WTC11 (cell line): ENCODE measurements around the gene TBX5. TPM values are rescaled to one million over a fixed set of nuclear protein-coding genes. Genes with fewer than 3 reads are reported as not detected.

Experiments used
- ATAC-seq: fragments of 200-7000 bp; cut with Tn5 transposase; 2 replicates; pipeline ENCODE4 v1.10.0; 2021; ENCODE audit warnings: mild to moderate bottlenecking, moderate library complexity
- CTCF ChIA-PET: fragments of 300-600 bp; sonication (Branson Sonifier 250); formaldehyde crosslinking; loops from one replicate; lab custom pipeline; 2021; ENCODE audit warnings: antibody characterized with exemption; lab: Charles Lee
- POLR2A ChIA-PET: fragments of 350-600 bp; sonication (Branson Sonifier 250); formaldehyde crosslinking; loops from one replicate; lab custom pipeline; 2021; ENCODE audit warnings: antibody characterized with exemption; lab: Charles Lee
- DNase-seq: peaks from one replicate; pipeline ENCODE4 v3.0.0; 2021; ENCODE audit warnings: low spot score
- H3K27ac Mint-ChIP-seq: 2 replicates; pipeline ENCODE4 v1.8.0; 2021; ENCODE audit warnings: mixed read lengths
- H3K27me3 Mint-ChIP-seq: 2 replicates; pipeline ENCODE4 v1.8.0; 2021; ENCODE audit warnings: low read depth, mild to moderate bottlenecking, moderate library complexity, mixed read lengths
- H3K36me3 Mint-ChIP-seq: 2 replicates; pipeline ENCODE4 v1.8.0; 2021; ENCODE audit warnings: mixed read lengths
- H3K4me1 Mint-ChIP-seq: 2 replicates; pipeline ENCODE4 v1.8.0; 2022; ENCODE audit warnings: mixed read lengths
- H3K4me3 Mint-ChIP-seq: 2 replicates; pipeline ENCODE4 v1.8.0; 2021; ENCODE audit warnings: mild to moderate bottlenecking, moderate library complexity, mixed read lengths
- H3K9me3 Mint-ChIP-seq: 2 replicates; pipeline ENCODE4 v1.8.0; 2021; ENCODE audit warnings: mixed read lengths
- FOXJ3 ChIP-seq: sonication (generic); formaldehyde crosslinking; IDR thresholded peaks from 2 replicates; pipeline ENCODE4 v1.9.0; 2021; ENCODE audit warnings: missing genetic modification reagents, mild to moderate bottlenecking, borderline replicate concordance
- NFE2L1 ChIP-seq: sonication (generic); formaldehyde crosslinking; IDR thresholded peaks from 2 replicates; pipeline ENCODE4 v1.8.1; 2023; ENCODE audit warnings: missing genetic modification reagents
- RELA ChIP-seq: sonication (generic); formaldehyde crosslinking; IDR thresholded peaks from 2 replicates; pipeline ENCODE4 v1.8.1; 2022; ENCODE audit warnings: missing genetic modification reagents, mild to moderate bottlenecking, borderline replicate concordance
- SMAD3 ChIP-seq: sonication (generic); formaldehyde crosslinking; IDR thresholded peaks from 2 replicates; pipeline ENCODE4 v1.8.0; 2022; ENCODE audit warnings: missing genetic modification reagents, mild to moderate bottlenecking, borderline replicate concordance
- SMAD4 ChIP-seq: sonication (generic); formaldehyde crosslinking; IDR thresholded peaks from 2 replicates; pipeline ENCODE4 v1.8.0; 2022; ENCODE audit warnings: mild to moderate bottlenecking, missing genetic modification reagents
- ZNF219 ChIP-seq: sonication (generic); formaldehyde crosslinking; IDR thresholded peaks from 2 replicates; pipeline ENCODE4 v1.8.0; 2023; ENCODE audit warnings: missing genetic modification reagents, mild to moderate bottlenecking, borderline replicate concordance
- ZNF232 ChIP-seq: sonication (generic); formaldehyde crosslinking; IDR thresholded peaks from 2 replicates; pipeline ENCODE4 v1.8.0; 2022; ENCODE audit warnings: mild to moderate bottlenecking, missing genetic modification reagents
- ZNF317 ChIP-seq: sonication (generic); formaldehyde crosslinking; IDR thresholded peaks from 2 replicates; pipeline ENCODE4 v1.8.1; 2023; ENCODE audit warnings: low read depth, mild to moderate bottlenecking, moderate library complexity, missing genetic modification reagents, borderline replicate concordance
- ZNF671 ChIP-seq: fragments of 250-450 bp; sonication (Bioruptor Pico); IDR thresholded peaks from 2 replicates; pipeline ENCODE4 v1.8.0; 2021; ENCODE audit warnings: mild to moderate bottlenecking
- total RNA-seq: library from RNA; stranded (reverse); gene quantifications from 3 replicates; pipeline ENCODE4 v1.2.3, GENCODE V29; 2021
- TF ChIP-seq, protein P1 (sequence below): sonication (generic); formaldehyde crosslinking; IDR thresholded peaks from 2 replicates; pipeline ENCODE4 v1.8.1; 2023; ENCODE audit warnings: mild to moderate bottlenecking, missing genetic modification reagents, borderline replicate concordance
- TF ChIP-seq, protein P2 (sequence below): sonication (generic); formaldehyde crosslinking; IDR thresholded peaks from 2 replicates; pipeline ENCODE4 v1.8.0; 2022; ENCODE audit warnings: missing genetic modification reagents

TBX5 gene
- total RNA-seq, 1 experiment from 2014 or later = 0.33 TPM

DNA sequence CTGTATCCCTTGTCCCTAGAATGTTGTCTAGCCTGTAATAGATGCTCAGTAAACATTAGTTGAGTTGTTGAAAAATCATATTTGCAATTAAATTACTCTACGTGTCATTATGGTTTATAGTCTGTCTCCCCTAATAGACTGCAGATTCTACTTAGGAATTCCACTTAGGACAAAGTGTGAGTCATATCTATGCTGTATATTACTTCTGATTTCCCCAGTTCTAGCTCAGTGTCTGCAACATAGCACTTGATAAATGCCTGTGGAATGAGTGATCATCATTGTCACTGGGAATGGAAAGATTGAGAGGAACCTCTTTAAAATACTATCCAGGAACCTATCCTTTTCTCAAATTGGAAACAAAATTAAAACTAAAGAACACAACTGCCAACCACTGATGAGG lies 99.3 kb downstream of the TBX5 start:
- TF ChIP-seq ZNF317 (CRISPR knock-in tag) (no peak), SMAD4 (CRISPR knock-in tag) (no peak), NFE2L1 (CRISPR knock-in tag) (no peak), ZNF219 (no peak), FOXJ3 (CRISPR knock-in tag) (no peak), SMAD3 (CRISPR knock-in tag) (no peak)
- ChIA-PET CTCF (interaction anchor here (1.1 to 1.4 kb wide), 2 partner anchors 49 to 202 kb away, joined by 3 to 4 read pairs; no protein-coding TSS in a partner anchor), POLR2A (no interaction called here)
- no peak overlapping the region for H3K4me3 Mint-ChIP-seq
- H3K27ac Mint-ChIP-seq = no peak overlapping the region
- H3K36me3 Mint-ChIP-seq = 0 out of 2 replicates have a peak, but pooled peaks cover 3% of the 10 kb centered on the region
- no peak for DNase-seq
- no peak for ATAC-seq
- H3K4me1 Mint-ChIP-seq = peaks cover 11% of the 10 kb centered on the region
- peaks cover 15% of the 10 kb centered on the region for H3K9me3 Mint-ChIP-seq
- peaks cover 3% of the 10 kb centered on the region; the same call in 1 of the 2 replicates for H3K27me3 Mint-ChIP-seq

DNA sequence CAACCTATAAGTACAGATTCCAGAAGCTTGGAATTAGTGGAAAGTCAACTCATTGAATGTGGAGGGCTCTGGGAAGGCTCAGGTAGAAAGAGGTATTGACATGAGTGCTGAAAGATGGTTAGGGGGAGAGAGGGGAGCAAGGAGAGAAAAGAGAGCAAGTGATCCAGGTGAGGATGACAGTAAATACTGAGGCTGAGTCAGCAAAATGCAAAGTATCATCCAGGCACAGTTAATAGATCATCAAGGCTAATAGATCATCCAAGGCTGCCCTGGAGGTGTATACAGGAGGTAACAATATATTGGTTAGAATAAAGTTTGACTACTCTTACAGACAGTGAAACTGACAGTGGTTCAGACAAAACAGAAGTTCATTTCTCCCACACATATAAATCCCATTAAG lies 100.5 kb downstream of the TBX5 start:
- no peak overlapping the region for H3K27ac Mint-ChIP-seq
- ATAC-seq = no peak
- CTCF ChIA-PET = no interaction called here

More for the DNA sequence above, 100.5 kb downstream of the TBX5 start:
- POLR2A ChIA-PET = no interaction called here
- H3K4me3 Mint-ChIP-seq = no peak overlapping the region
- peaks cover 22% of the 10 kb centered on the region for H3K4me1 Mint-ChIP-seq
- 0 out of 2 replicates have a peak, but pooled peaks cover 3% of the 10 kb centered on the region for H3K36me3 Mint-ChIP-seq
- H3K27me3 Mint-ChIP-seq = peaks cover 6% of the 10 kb centered on the region; the same call in 1 of the 2 replicates
- peaks cover 8% of the 10 kb centered on the region for H3K9me3 Mint-ChIP-seq
- no peak for DNase-seq
- TF ChIP-seq, protein P1, sequence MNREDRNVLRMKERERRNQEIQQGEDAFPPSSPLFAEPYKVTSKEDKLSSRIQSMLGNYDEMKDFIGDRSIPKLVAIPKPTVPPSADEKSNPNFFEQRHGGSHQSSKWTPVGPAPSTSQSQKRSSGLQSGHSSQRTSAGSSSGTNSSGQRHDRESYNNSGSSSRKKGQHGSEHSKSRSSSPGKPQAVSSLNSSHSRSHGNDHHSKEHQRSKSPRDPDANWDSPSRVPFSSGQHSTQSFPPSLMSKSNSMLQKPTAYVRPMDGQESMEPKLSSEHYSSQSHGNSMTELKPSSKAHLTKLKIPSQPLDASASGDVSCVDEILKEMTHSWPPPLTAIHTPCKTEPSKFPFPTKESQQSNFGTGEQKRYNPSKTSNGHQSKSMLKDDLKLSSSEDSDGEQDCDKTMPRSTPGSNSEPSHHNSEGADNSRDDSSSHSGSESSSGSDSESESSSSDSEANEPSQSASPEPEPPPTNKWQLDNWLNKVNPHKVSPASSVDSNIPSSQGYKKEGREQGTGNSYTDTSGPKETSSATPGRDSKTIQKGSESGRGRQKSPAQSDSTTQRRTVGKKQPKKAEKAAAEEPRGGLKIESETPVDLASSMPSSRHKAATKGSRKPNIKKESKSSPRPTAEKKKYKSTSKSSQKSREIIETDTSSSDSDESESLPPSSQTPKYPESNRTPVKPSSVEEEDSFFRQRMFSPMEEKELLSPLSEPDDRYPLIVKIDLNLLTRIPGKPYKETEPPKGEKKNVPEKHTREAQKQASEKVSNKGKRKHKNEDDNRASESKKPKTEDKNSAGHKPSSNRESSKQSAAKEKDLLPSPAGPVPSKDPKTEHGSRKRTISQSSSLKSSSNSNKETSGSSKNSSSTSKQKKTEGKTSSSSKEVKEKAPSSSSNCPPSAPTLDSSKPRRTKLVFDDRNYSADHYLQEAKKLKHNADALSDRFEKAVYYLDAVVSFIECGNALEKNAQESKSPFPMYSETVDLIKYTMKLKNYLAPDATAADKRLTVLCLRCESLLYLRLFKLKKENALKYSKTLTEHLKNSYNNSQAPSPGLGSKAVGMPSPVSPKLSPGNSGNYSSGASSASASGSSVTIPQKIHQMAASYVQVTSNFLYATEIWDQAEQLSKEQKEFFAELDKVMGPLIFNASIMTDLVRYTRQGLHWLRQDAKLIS (CRISPR knock-in tag) = no peak
- TF ChIP-seq ZNF232 = no peak
- TF ChIP-seq RELA (CRISPR knock-in tag) = no peak
- TF ChIP-seq, protein P2, sequence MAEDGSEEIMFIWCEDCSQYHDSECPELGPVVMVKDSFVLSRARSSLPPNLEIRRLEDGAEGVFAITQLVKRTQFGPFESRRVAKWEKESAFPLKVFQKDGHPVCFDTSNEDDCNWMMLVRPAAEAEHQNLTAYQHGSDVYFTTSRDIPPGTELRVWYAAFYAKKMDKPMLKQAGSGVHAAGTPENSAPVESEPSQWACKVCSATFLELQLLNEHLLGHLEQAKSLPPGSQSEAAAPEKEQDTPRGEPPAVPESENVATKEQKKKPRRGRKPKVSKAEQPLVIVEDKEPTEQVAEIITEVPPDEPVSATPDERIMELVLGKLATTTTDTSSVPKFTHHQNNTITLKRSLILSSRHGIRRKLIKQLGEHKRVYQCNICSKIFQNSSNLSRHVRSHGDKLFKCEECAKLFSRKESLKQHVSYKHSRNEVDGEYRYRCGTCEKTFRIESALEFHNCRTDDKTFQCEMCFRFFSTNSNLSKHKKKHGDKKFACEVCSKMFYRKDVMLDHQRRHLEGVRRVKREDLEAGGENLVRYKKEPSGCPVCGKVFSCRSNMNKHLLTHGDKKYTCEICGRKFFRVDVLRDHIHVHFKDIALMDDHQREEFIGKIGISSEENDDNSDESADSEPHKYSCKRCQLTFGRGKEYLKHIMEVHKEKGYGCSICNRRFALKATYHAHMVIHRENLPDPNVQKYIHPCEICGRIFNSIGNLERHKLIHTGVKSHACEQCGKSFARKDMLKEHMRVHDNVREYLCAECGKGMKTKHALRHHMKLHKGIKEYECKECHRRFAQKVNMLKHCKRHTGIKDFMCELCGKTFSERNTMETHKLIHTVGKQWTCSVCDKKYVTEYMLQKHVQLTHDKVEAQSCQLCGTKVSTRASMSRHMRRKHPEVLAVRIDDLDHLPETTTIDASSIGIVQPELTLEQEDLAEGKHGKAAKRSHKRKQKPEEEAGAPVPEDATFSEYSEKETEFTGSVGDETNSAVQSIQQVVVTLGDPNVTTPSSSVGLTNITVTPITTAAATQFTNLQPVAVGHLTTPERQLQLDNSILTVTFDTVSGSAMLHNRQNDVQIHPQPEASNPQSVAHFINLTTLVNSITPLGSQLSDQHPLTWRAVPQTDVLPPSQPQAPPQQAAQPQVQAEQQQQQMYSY (CRISPR knock-in tag) = no peak
- no peak for TF ChIP-seq ZNF671 (CRISPR knock-in tag)
